GM11168 (cell line): ENCODE measurements around the gene APBB2.

Experiments used
- in situ Hi-C: fragments of 300-500 bp; cut with MboI; formaldehyde crosslinking; loops from one replicate; pipeline ENCODE4 v1.12.0; 2022; ENCODE audit warnings: low sequenced_read_pairs; ENCODE audit not compliant: unreplicated experiment

The APBB2 gene

GRCh38 chr4:41216294-41217019 is 2.1 kb upstream of the APBB2 start:
- in situ Hi-C loops: loop anchor here (5.0 kb wide), 1 partner anchor 234 kb away; no protein-coding TSS in a partner anchor

- in situ Hi-C loops: loop anchor here (5.0 kb wide), 1 partner anchor 234 kb away; no protein-coding TSS in a partner anchor
Measured at GRCh38 chr4:41215969-41216293, 1.6 kb upstream of the APBB2 start.

GRCh38 chr4:41215155-41215554 is 813 bp upstream of the APBB2 start:
- in situ Hi-C loops: loop anchor here (5.0 kb wide), 1 partner anchor 233 kb away; no protein-coding TSS in a partner anchor

GRCh38 chr4:41214825-41215146 is 444 bp upstream of the APBB2 start:
- in situ Hi-C loops: loop anchor here (5.0 kb wide), 1 partner anchor 232 kb away; no protein-coding TSS in a partner anchor

- in situ Hi-C loops: no loop called here
Measured at GRCh38 chr4:41213625-41214135, 662 bp downstream of the APBB2 start.

GRCh38 chr4:41212616-41213203 is 1.6 kb downstream of the APBB2 start:
- in situ Hi-C loops: no loop called here

- in situ Hi-C loops: no loop called here
Measured at GRCh38 chr4:41211951-41212615, 2.3 kb downstream of the APBB2 start.

- in situ Hi-C loops: no loop called here
Measured at GRCh38 chr4:41209901-41210300, 4.4 kb downstream of the APBB2 start.

DNA sequence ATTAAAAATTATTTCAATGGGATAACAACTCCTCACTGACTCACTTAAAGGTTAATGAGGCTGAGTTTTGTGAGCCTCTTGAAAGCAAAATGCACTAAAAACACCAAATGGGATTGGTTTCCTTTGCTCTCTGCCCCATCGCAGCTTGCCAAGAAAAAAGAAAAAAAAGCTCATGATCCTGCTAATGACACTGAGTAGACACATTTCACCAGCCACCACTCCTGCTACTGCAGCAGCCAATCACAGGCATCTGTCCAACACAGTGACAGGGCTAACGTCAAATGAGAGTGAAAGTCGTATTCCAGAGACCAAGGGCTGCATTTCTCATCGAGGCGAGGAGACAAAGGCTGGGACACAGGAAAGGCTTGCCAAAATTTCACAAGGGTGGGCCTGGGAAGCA is 5.2 kb downstream of the APBB2 start:
- in situ Hi-C loops: no loop called here

GRCh38 chr4:41207291-41207831 is 7.0 kb downstream of the APBB2 start:
- in situ Hi-C loops: no loop called here

DNA sequence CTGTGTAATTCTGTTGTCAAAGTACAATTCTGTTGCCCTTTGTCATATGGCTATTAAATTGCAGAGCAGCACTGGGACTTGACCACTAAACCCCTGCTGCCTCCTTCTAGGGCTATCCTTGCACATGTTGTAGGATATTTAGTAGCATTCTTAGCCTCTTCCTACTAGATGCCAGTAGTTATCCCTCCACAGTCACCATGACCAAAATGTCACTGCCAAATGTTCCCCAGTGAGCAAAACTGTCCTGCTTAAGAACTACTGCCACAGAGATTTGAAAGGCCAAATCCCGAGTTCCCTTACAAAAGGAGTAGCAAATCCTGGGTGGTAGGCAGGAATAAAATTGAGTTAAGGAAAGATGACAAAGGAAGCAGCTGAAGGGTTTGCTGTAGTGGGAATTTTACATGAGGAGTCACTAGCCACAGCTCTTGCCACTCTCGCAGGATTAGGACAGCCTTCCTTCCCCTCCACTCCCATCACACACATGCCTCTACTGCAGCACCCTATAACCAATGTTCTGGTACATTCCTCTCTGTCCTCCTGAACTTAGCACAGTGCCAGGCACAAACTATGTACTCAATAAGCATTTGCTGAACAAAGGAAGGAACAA is 8.4 kb downstream of the APBB2 start:
- in situ Hi-C loops: no loop called here

DNA sequence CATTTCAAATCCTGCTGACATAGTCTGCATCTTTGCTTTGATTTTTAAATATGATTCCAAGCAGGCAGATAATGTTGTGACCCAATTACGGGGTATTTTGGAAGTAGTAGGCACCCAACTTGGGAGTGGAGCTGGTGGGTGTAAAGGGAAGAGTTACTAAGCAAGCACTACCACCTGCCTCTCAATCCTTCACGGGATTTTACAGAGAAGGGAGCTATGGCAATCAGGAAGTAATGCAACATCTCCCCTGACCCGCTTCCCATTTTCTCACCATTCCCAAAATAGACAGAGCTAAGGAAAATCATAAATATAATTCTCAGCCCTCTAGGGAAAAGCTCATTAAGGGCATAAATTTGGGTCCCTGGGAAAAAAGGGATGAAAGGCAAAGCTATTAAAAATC is 9.2 kb downstream of the APBB2 start:
- in situ Hi-C loops: no loop called here

DNA sequence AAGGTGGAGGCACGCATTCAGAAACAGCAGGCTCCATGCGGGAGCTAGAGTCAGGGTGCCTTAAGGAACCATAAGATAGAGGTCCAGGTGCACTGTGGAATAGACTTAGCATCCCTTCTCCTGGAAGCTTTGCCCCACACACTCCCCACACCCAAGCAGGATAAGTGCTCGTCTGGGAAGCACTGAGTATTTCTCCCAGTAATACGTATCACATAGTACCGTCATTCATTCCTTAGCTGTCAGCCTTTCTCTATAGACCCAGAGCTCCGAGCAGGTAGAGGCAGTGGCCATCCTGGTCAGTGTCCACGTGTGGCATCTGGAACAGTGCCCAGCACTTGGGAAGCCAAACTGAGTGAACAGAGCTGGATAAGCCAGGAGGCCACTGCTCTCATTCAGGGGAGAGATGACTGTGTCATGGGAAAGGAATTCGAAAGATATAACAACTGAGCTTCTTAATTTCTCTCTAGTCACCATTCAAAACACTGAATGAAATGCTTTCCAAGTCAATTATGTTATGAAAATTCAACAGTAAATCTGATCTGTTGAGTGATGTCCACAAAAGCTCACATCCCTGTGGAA is 9.9 kb downstream of the APBB2 start:
- in situ Hi-C loops: no loop called here

GRCh38 chr4:41203841-41204240 is 10.5 kb downstream of the APBB2 start:
- in situ Hi-C loops: no loop called here

- in situ Hi-C loops: no loop called here
Measured at GRCh38 chr4:41202820-41203568, 11.3 kb downstream of the APBB2 start.

- in situ Hi-C loops: no loop called here
Measured at GRCh38 chr4:41202356-41202755, 12.0 kb downstream of the APBB2 start.

GRCh38 chr4:41200486-41201017 is 13.8 kb downstream of the APBB2 start:
- in situ Hi-C loops: no loop called here

GRCh38 chr4:41199788-41200187 is 14.6 kb downstream of the APBB2 start:
- in situ Hi-C loops: no loop called here

- in situ Hi-C loops: no loop called here
Measured at GRCh38 chr4:41197996-41198395, 16.3 kb downstream of the APBB2 start.
